ELF-1 (cell line): ENCODE measurements around the gene TBL3.
A peak's percentile ranks its signal among the peaks of the same experiment; 100 is the strongest.

Source experiments
- DNase-seq: peaks from one replicate; pipeline ENCODE4 v3.0.0-alpha.2; 2016; ENCODE audit warnings: low read depth, low spot score

The TBL3 gene

GRCh38 chr16:2015117-2015946, 43.5 kb downstream of the TBL3 start:
- DNase-seq: no peak

DNA sequence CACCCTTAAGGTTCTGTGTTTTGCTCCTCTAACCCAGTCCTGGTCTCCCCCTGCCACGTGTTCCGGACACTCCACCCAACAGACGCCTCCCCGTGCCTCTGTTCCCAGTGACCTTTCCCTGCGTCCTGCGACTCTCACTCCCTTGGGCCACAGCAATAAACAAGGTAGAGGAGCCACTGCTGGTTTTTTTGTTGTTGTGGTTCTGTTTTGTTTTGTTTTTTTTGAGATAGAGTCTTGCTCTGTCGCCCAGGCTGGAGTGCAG, 44.0 kb downstream of the TBL3 start:
- DNase-seq: no peak

DNA sequence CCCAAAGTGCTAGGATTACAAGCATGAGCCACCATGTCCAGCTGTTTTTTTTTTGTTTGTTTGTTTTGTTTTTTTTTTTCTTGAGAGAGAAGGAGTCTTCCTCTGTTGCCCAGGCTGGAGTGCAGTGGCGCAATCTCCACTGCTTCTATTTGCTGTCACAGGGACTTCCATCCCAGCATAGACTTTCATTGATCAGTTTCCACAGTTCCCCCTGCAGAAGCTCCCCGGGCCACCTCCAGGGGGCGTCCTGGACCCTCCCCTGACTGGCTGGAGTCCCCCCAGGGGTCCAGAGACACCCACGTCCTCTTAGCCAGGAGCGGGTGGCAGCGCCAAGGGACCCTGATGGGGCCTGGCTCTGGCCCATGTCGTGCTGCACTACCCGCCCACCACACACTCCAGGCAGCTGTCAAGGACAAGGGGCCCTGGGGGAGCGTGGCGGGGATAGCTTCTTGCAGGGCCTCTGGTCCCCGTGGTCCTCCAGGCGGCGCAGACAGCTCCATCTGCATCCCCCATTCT, 44.6 kb downstream of the TBL3 start:
- DNase-seq: no peak

DNA sequence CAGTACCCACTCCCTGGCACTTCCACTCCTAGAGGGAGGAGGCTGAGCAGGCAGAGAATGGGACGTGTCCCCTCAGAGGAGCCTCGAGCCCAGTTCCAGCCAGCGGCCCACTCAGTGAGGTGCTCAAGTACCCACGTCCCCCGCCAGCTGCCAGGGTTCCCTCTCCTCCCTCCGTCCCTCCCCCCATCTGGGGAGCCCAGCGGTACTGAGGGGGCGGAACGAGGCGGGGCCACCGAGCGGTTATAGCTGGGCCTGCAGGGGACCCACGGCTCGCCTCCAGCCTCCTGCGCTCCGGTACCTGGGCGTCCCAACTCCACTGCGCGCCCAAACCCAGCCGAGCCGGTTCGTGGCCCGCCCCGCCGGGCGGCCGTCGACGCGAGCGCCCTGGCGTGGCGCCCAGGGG, 47.7 kb downstream of the TBL3 start, which contains the start of gene NPW:
Gene NPW, plus strand, starts transcription at position 268 of the 403 bp plus-strand sequence.
- no peak for DNase-seq

GRCh38 chr16:2019921-2020831, 48.3 kb downstream of the TBL3 start:
- DNase-seq: no peak

DNA sequence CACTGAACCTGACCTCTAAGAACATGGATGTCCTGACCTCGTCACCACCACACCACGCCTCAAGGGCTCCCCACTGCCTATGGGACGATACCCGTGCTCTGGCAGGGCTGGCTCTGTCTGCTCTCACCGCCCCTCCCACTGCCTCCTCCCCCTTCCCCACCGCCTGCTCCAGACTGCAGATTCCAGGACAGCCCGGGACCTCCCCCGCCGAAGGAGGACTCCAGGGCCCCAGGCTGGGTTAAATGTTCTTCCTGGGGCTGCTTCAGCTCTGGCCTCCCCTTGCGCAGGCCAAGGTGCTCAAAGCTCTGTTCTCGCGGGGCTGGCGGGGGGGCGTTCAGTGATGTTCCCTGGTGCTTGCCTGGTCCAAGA, 50.9 kb downstream of the TBL3 start:
- DNase-seq: peak; percentile 91

DNA sequence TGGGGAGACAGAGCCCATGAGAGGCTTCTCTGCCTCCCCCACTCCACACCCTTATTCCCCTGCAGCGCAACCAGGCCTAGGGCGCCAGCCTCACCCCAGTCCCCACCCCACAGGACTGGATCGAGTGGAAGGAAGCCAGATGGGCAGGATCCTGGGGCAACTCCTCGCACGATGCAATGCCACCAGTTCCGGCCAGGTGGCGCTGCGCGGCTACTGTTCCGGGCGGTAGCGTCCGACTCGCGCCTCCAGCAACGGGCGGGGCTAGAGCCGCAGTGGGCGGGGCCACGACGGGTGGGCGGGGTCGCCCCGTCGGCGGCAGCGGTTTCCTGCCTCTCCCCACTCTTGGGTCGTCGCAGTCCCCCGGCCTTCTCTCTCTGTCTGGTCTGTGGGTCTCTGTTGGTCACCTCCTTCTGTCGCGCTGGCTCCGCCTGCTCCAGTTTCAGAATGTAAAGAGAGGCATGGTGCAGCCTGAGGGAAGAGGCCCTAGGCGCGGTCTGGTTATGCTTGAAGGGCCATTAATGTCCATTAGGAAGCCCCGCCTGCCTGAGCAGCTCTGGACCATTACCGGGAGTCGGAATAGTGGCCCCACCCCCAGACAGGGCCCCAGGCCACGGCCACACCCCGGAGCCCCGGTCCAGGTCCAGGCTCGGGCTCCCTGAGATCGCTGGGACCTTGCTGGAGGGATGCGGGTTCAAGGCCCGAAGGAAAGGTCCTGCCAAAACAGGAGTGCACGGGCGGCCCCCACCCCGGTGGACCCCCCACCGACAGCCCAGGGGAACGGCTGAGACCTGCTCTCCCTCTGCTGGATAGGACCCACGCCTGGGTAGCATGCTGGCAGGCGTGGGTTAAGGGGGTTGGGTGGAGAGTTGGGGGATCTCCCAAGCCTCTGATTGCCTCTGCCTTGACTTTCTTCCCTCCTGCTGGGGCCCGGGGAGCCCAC, 51.5 kb downstream of the TBL3 start:
- DNase-seq: peak; percentile 96

DNA sequence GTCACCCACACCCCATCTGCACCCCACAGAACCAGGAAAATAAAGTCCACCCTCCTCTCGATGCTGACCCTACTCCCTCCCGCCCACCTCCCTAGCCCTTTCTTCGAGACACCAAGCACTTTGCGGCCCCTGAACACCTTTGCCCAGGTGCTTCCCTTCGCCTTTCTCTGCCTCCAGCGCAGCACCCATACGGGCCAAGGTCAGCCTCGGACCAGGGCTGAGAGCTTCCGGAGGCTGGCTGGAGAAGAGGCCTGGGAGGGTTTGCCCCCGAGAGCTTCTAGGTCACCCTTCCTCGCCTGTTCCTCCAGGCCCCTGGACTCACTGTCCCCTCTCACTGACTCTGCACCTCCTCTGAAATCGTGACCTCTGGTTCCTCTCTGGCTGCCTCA, 52.2 kb downstream of the TBL3 start:
- no peak for DNase-seq

GRCh38 chr16:2025251-2025650, 53.4 kb downstream of the TBL3 start:
- no peak for DNase-seq

GRCh38 chr16:2025878-2026460, 54.1 kb downstream of the TBL3 start:
- no peak for DNase-seq

GRCh38 chr16:2026461-2027023, 54.7 kb downstream of the TBL3 start, which contains the start of gene NHERF2:
Gene NHERF2 (plus strand): TSS chr16:2026902. CDS start chr16:2027006, 104 bp downstream.
- DNase-seq: no peak

DNA sequence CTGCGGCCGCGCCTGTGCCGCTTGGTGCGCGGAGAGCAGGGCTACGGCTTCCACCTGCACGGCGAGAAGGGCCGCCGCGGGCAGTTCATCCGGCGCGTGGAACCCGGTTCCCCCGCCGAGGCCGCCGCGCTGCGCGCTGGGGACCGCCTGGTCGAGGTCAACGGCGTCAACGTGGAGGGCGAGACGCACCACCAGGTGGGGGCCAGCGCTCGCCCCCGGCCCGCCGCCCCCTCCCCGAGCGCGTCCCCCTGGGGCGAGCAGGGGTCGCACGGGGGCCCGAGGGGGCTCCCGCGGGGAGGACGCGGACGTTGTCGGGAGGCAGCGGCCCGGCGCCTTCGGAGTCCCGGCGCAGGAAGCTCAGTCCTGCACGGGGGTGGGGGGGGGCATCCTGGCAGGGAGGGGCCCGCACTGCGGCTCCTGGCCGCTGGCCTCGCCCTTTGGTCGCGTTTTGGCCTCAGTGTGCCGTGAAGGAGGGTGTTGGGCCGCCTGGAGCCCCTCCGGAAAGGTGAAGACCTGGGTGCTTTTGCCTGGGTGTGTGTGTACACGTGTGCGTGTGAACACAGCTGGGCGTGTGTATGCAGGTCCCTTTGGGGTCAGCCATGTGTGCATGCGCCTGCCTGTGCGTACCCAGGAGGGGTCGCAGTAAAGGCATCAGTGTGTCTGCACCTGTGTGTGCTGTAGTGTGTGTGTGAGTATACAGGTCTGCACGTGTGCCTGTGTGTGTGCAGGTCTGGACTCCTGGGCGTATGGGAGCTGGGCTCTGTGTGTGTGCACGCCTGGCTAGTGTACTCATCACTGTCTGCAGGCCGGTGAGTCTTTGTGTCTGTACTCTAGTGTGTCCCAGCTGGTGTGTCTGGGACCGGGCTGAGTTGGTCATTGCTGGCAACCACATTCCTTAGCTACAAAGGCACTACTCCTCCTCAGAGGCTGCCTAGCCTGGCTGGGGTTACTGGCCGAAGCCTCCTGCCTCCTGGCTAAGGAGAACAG, 55.5 kb downstream of the TBL3 start:
- DNase-seq: peak; percentile 62

GRCh38 chr16:2028146-2028545, 56.3 kb downstream of the TBL3 start:
- DNase-seq: no peak

GRCh38 chr16:2028620-2029220, 56.9 kb downstream of the TBL3 start:
- no peak for DNase-seq

- no peak for DNase-seq
Observed at GRCh38 chr16:2029350-2029749, 57.5 kb downstream of the TBL3 start.

GRCh38 chr16:2030036-2030435, 58.2 kb downstream of the TBL3 start:
- no peak for DNase-seq

GRCh38 chr16:2031081-2031577, 59.3 kb downstream of the TBL3 start:
- DNase-seq: no peak
